HTERT RPE-1 (cell line): ENCODE data around the gene ANKS6.

Experiments used
- in situ Hi-C: fragments of 300-500 bp; cut with MboI; formaldehyde crosslinking; loops from 4 replicates; pipeline ENCODE4 v1.14.3; 2020; ENCODE audit warnings: low sequenced_read_pairs

The ANKS6 gene

GRCh38 chr9:98772364-98773155 lies 23.8 kb downstream of the ANKS6 start:
- in situ Hi-C loops: no loop called here

DNA sequence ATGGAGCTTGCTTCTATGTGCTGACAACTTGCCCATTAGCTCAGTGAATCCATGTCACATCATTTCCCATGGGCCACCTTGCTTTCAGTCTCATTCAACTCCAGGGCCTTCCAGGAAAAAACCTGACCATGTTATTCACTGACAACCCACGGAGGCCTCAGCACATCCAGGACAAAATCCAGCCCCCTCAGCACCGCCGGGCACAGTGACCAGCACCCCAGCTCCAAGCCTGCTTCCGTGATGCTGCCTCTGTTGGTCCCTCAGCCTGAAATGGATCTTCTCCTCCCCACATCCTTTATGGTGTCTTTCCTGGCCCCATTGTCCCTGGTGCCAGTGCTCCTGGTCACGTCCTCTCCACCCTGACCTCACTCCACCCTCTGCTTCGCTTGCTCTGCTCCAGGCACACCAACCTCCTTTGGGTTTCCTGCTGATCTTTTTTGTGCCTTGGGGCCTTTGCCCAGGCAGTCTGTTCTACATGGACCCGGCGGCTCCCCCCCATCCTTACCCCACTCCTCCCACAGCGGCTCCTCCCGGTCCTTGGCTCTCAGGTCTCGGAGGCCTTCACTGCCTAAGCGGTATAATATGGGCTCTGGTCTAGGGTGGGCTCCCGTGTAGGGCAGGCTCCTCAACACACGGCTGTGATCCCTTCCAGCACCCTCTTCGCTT lies 25.0 kb downstream of the ANKS6 start:
- in situ Hi-C loops: no loop called here

DNA sequence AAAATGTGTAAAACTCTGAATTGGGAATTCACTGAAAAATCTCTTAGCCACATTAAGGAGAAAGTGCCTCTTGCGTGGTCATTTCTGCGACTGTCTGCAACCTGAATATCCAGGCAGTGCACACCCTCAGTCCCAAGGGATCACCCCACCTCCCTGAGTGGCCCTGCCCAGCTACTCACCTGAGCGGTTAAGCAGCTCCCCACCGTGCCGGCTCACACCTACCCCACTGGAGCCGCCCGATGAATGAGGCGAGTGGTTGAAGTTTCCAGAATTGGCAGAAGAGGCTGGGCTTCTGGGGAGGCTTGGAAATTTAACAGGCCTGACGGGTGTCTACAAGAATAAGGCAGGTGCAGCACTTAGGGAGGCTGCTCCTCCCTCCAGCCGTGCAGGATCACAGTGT lies 25.6 kb downstream of the ANKS6 start:
- in situ Hi-C loops: no loop called here

GRCh38 chr9:98768344-98768743 lies 28.0 kb downstream of the ANKS6 start:
- in situ Hi-C loops: no loop called here

GRCh38 chr9:98767915-98768314 lies 28.4 kb downstream of the ANKS6 start:
- in situ Hi-C loops: no loop called here

DNA sequence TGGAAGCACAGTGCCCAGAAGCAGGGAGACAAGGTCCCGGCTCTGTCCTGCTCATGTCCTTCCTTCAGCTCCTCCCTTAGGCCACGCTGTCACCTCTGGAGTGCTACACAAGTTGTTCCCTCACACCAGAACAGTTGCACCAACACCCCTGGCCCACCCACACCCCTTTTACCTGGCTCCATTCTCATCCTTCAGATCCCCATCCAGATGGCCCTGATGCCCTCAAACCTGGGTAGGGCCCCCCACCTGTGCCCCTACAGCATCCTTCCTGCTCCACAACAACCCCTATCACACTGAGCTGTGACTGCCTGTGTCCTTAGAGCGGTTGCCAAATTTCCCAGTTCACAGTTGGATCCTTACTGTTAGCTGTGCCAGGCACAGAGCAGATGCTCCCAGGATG lies 29.2 kb downstream of the ANKS6 start:
- in situ Hi-C loops: no loop called here

GRCh38 chr9:98766586-98766985 lies 29.8 kb downstream of the ANKS6 start:
- in situ Hi-C loops: no loop called here

- in situ Hi-C loops: no loop called here
These were observed 31.1 kb downstream of the ANKS6 start for GRCh38 chr9:98765256-98765655.

- in situ Hi-C loops: no loop called here
These were observed 32.2 kb downstream of the ANKS6 start for GRCh38 chr9:98763986-98764745.

DNA sequence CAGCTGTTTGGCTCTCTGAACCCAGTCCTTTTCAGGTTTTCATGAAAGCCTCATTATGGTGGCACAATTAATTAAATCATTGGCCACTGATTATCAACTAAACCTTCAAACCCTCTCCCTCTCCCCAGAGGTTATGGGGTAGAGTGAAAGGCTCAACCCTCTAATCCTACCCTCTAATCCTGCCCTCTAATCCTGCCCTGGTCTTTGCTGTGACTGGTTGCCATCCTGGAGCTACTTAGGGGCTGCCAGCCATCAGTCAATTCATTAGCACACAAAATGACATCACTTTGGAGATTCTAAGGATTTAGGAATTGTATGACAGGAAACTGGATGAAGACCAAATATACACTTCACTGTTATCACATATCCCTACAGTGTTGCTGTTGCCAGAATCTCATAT lies 36.1 kb downstream of the ANKS6 start:
- in situ Hi-C loops: no loop called here

GRCh38 chr9:98755006-98755618 lies 41.2 kb downstream of the ANKS6 start:
- in situ Hi-C loops: no loop called here

DNA sequence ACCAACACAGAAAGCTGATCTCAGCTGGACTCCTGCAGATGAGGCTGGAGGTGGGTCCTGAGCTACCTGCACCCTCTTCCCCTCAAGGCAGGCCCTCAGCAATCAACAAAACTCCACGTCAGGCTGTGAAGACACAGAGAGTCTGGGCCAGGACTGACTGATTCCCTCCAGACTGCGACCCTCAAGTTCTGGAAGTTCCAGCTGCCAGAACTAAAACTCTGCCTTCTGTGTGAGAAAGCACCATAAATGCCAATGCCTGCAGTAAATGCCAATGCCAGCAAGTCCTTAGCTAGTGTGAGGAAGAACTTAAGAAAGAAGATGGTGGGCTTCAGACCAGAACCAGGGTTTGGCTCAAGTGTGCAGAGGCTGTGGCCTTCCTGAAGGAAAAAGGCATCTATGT lies 45.1 kb downstream of the ANKS6 start:
- in situ Hi-C loops: no loop called here

DNA sequence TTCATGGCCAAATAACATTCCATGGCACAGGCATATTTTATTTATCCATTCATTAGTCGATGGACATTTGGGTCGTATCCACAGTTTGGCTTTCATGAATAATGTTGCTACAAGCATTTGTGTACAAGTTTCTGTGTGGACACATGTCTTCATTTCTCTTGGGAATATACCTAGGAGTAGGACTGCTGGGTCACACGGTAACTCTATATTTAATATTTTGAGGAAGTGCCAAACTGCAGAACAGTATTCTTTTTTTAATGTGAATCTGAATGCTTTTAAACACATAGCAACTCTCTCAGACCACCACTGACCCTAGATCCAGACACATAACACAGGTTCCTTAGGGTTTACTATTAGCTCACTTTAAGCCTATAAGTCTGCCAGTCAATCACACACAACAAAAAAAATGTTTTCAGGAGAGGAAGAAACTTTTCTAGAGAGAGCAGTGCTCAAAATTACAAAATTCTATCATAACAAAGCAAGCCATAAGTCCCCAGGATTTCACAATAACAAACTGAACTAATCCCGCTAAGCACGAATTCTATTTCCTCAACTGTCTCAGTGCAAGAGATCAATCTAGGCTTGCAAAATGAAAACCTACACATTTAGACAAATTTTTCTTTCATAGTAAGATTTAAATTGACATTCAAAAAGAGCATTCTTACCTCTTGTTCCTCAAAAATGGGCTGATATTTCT lies 45.8 kb downstream of the ANKS6 start:
- in situ Hi-C loops: no loop called here

DNA sequence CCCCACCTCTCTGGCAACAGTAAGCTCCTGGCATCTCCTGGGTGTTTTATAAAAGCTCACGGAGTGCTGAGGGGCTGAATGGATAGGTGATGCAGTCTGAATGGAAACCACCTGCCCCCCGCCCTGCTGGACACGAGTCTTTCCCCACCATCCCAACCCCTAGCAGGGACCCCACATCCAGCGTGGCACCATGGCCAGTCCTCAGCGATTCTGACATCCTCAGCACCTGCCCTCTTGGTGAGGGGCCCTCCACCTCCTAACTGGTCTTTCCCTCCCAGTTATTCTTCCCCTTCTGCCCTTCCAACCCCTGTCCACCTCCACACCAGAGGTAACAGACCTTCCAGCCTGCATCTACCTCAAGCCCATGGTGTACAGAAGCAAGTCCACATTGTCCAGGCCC lies 48.9 kb downstream of the ANKS6 start:
- in situ Hi-C loops: no loop called here

- in situ Hi-C loops: no loop called here
These were observed 50.9 kb downstream of the ANKS6 start for GRCh38 chr9:98745470-98745869.

DNA sequence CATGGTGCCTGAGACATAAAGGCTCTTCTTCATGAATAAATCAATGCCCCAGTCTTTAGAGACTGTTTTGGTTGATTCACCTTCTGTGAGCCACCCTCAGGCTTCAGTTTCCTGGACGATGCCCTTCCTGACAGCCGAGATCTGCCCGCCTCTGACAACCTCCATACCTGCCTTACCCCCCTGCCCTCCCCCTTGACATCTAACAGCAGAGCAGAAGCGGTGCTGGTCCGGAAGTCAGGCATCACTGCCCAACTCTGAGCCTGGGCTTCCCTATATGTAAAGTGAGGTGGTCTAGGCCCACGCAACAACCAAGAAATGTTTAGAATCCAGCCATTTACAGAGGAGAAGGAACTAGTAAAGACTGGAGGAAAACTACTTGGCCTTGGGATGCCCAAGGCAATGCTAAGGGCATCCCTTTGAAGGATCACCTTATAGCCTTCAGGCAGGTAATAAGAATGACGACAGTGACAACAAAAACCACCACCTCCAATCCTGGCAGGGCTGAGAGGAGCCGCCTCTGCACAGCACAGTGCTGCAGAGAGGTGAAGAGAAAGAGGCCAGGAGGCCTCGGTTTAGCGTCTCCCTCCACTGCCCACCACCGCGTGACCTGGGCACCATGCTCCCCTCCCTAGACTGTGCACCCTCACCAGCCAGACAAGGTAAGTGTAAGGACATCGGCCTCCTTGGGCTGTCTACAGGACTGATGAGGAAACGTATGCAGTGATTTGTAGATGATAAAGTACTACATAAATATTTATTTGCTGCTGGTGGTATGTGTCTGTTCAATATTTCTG lies 52.3 kb downstream of the ANKS6 start:
- in situ Hi-C loops: no loop called here

- in situ Hi-C loops: no loop called here
These were observed 53.0 kb downstream of the ANKS6 start for GRCh38 chr9:98743329-98743728.

DNA sequence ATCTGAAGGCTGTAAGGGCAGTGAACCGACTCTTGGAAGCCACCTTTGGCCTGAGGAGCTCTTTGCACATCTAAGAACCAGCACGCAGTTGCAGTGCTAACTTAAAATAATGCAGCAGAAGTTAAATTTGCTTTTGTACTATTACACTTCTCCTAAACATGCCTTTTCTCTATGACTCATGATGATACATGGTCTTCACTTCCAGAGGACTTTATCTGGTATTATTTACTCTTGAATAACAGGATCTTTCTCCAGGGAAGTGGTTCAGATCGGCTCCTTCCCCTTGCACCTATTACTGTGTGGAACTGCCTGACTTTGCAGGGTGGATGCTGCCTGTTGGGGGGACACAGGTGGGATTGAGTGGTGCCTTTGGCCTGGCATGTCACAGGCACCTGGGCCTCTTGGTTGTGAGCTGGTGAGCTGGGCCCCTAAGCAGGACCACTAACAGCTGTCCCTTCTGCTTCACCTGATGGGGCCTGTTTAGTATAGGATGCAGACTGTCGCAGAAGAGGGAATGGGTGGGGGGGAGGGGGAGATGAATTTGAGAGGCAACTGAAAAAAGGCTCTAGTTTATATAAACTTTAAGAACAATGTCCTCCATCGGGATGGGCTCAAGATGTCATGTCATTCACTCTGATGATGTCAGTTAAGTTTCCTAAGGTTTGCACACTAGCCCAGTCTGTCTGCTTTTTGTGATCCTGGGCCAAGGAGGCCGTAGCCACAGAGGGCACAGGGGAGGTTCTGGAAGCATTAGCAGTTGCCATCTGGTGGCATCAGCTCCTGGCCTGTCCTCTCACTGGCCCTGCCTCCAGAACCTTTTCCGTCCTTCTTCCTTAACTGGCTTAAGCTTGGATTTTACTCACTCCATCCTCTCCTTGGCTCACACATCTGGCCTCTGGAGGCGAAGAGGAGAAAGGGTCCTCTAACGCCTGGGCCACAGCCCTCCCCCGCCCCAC lies 53.8 kb downstream of the ANKS6 start:
- in situ Hi-C loops: no loop called here
